SKM-1 treated with dmso at 0.1 percent for 144 hours (cell line): ENCODE data around the gene RBM12.

Experiments used
- DNase-seq: peaks from one replicate; lab custom pipeline; 2025; ENCODE audit not compliant: unreplicated experiment; lab: John Stamatoyannopoulos, UW

RBM12 gene

GRCh38 chr20:35660122-35660937 lies 4.4 kb downstream of the RBM12 start:
- no peak for DNase-seq

GRCh38 chr20:35657271-35657670 lies 7.4 kb downstream of the RBM12 start:
- no peak for DNase-seq

GRCh38 chr20:35654415-35654814 lies 10.3 kb downstream of the RBM12 start:
- DNase-seq = no peak

- no peak for DNase-seq
These were observed 10.8 kb downstream of the RBM12 start for GRCh38 chr20:35653893-35654292.

GRCh38 chr20:35653430-35653734 lies 11.3 kb downstream of the RBM12 start:
- no peak for DNase-seq

GRCh38 chr20:35652641-35653429 lies 11.9 kb downstream of the RBM12 start:
- no peak for DNase-seq

GRCh38 chr20:35651958-35652357 lies 12.7 kb downstream of the RBM12 start:
- no peak for DNase-seq

GRCh38 chr20:35650632-35651031 lies 14.1 kb downstream of the RBM12 start:
- DNase-seq = no peak

- no peak for DNase-seq
These were observed 15.9 kb downstream of the RBM12 start for GRCh38 chr20:35648836-35649235.

- no peak for DNase-seq
These were observed 19.9 kb downstream of the RBM12 start for GRCh38 chr20:35644806-35645205.

- no peak for DNase-seq
These were observed 21.7 kb downstream of the RBM12 start for GRCh38 chr20:35643045-35643444.

GRCh38 chr20:35641743-35642142 lies 23.0 kb downstream of the RBM12 start:
- DNase-seq = no peak

GRCh38 chr20:35640724-35641123 lies 24.0 kb downstream of the RBM12 start:
- DNase-seq = no peak

GRCh38 chr20:35638751-35639150 lies 25.9 kb downstream of the RBM12 start:
- DNase-seq = no peak

- no peak for DNase-seq
These were observed 27.4 kb downstream of the RBM12 start for GRCh38 chr20:35637276-35637675.

- DNase-seq = no peak
These were observed 28.6 kb downstream of the RBM12 start for GRCh38 chr20:35636095-35636494.

GRCh38 chr20:35635652-35636051 lies 29.0 kb downstream of the RBM12 start:
- DNase-seq = no peak

- DNase-seq = no peak
These were observed 32.1 kb downstream of the RBM12 start for GRCh38 chr20:35632539-35633115.

GRCh38 chr20:35630636-35631035 lies 34.1 kb downstream of the RBM12 start:
- no peak for DNase-seq

- peak; percentile 21 for DNase-seq
These were observed 35.1 kb downstream of the RBM12 start for GRCh38 chr20:35629427-35630145.

GRCh38 chr20:35627121-35627520 lies 37.6 kb downstream of the RBM12 start:
- no peak for DNase-seq
